ENCODE data around the gene FOSB. TPM values are rescaled to one million over a fixed set of nuclear protein-coding genes. Genes with fewer than 3 reads are reported as not detected.

The FOSB gene
- total RNA-seq, 1 experiment from 2014 or later, result 2.3 TPM

GRCh38 chr19:45444318-45445041 is 23.3 kb upstream of the FOSB start (continued):
- TF ChIP-seq STAT6 (CRISPR knock-in tag; conservative IDR thresholded peaks at IDR 0.05; ENCODE audit: low read depth) (no peak), SP1 (CRISPR knock-in tag; conservative IDR thresholded peaks at IDR 0.05) (peak; percentile 72), FOXK1 (CRISPR knock-in tag; IDR thresholded peaks at IDR 0.05) (peak; percentile 64; the same call in 1 of the 2 replicates), ARID4B (CRISPR knock-in tag; IDR thresholded peaks at IDR 0.05; ENCODE audit: borderline replicate concordance) (peak; percentile 61; the same call in 1 of the 2 replicates)

DNA sequence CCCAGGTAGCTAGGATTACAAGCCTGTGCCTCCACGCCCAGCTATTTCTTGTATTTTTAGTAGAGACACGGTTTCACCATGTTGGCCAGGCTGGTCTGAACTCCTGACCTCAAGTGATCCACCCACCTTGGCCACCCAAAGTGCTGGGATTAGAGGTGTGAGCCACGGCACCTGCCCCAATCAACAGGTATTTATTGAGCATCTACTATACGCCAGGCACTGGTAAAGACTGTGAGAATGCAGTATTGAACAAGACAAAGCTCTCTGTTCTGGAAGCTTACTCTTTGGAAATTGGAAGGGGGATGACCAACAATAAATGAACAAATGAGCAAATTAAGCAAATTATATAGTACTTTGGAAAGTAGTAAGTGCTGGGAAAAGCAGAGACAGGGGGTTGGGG is 22.7 kb upstream of the FOSB start:
- peak overlapping the region; percentile 73 for H3K4me3 Mint-ChIP-seq
- H3K36me3 Mint-ChIP-seq, result no peaks in the 10 kb centered on the region
- ATAC-seq (no peak), DNase-seq (ENCODE audit: low spot score) (no peak)
- no peaks in the 10 kb centered on the region for H3K9me3 Mint-ChIP-seq
- ChIA-PET POLR2A (no interaction called here), CTCF (interaction anchor here (0.6 to 2.3 kb wide), 5 partner anchors 14 to 40 kb away, joined by 3 to 9 read pairs (median 5); partner anchors contain the start of gene FOSB)
- H3K4me1 Mint-ChIP-seq, result peaks cover 37% of the 10 kb centered on the region
- H3K27ac Mint-ChIP-seq, result peak overlapping the region; percentile 74; the same call in 1 of the 2 replicates
- H3K27me3 Mint-ChIP-seq (ENCODE audit: low read depth), result peaks cover 66% of the 10 kb centered on the region
- TF ChIP-seq, protein P1, sequence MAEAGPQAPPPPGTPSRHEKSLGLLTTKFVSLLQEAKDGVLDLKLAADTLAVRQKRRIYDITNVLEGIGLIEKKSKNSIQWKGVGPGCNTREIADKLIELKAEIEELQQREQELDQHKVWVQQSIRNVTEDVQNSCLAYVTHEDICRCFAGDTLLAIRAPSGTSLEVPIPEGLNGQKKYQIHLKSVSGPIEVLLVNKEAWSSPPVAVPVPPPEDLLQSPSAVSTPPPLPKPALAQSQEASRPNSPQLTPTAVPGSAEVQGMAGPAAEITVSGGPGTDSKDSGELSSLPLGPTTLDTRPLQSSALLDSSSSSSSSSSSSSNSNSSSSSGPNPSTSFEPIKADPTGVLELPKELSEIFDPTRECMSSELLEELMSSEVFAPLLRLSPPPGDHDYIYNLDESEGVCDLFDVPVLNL (CRISPR knock-in tag; IDR thresholded peaks at IDR 0.05; ENCODE audit: borderline replicate concordance, low read depth), result no peak
- TF ChIP-seq PRRX2 (CRISPR knock-in tag; IDR thresholded peaks at IDR 0.05) (no peak), ZBTB21 (CRISPR knock-in tag; IDR thresholded peaks at IDR 0.05; ENCODE audit: borderline replicate concordance) (no peak), ZNF532 (CRISPR knock-in tag; IDR thresholded peaks at IDR 0.05; ENCODE audit: borderline replicate concordance) (no peak), NFATC4 (CRISPR knock-in tag; IDR thresholded peaks at IDR 0.05) (no peak), IRF2 (CRISPR knock-in tag; IDR thresholded peaks at IDR 0.05; ENCODE audit: borderline replicate concordance, low read depth) (no peak), RELA (CRISPR knock-in tag; IDR thresholded peaks at IDR 0.05; ENCODE audit: borderline replicate concordance) (no peak), ZNF512 (CRISPR knock-in tag; IDR thresholded peaks at IDR 0.05; ENCODE audit: borderline replicate concordance) (no peak), ATF6 (CRISPR knock-in tag; IDR thresholded peaks at IDR 0.05) (no peak), IRF1 (CRISPR knock-in tag; IDR thresholded peaks at IDR 0.05) (no peak), MLX (CRISPR knock-in tag; IDR thresholded peaks at IDR 0.05) (no peak), ZNF138 (CRISPR knock-in tag; conservative IDR thresholded peaks at IDR 0.05) (no peak)
